Measurements from ENCODE around the gene PTPRO.

The PTPRO gene

DNA sequence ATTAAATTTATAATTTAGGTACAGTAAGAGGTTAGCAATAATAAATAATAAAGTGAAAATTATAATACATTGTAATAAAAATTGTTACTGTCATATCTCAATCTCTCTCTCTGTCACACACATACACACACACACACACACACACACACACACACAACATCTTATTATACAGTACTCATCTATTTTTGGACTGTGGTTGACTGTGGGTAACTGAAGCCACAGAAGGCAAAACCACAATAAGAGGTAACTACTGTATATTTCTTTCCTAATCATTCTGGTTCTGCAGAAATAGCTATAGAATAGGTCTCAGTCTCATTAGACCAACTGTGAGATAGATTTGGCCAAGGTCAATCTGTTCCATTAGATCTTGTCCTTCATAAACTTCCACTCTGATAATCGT lies 33.1 kb upstream of the PTPRO start:
- TF ChIP-seq, protein P1, sequence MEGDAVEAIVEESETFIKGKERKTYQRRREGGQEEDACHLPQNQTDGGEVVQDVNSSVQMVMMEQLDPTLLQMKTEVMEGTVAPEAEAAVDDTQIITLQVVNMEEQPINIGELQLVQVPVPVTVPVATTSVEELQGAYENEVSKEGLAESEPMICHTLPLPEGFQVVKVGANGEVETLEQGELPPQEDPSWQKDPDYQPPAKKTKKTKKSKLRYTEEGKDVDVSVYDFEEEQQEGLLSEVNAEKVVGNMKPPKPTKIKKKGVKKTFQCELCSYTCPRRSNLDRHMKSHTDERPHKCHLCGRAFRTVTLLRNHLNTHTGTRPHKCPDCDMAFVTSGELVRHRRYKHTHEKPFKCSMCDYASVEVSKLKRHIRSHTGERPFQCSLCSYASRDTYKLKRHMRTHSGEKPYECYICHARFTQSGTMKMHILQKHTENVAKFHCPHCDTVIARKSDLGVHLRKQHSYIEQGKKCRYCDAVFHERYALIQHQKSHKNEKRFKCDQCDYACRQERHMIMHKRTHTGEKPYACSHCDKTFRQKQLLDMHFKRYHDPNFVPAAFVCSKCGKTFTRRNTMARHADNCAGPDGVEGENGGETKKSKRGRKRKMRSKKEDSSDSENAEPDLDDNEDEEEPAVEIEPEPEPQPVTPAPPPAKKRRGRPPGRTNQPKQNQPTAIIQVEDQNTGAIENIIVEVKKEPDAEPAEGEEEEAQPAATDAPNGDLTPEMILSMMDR (conservative IDR thresholded peaks at IDR 0.05; ENCODE audit: low read depth, low read length), result no peak
- no peak overlapping the region for H3K4me3 ChIP-seq (ENCODE audit: low read depth, low read length)
- no peak for DNase-seq (ENCODE audit: low read depth)

- no peak for DNase-seq (ENCODE audit: low read depth)
- TF ChIP-seq, protein P1 (conservative IDR thresholded peaks at IDR 0.05; ENCODE audit: low read depth, low read length), result no peak
- no peak overlapping the region for H3K4me3 ChIP-seq (ENCODE audit: low read depth, low read length)
Measured at GRCh38 chr12:15293731-15294130, 28.6 kb upstream of the PTPRO start.

DNA sequence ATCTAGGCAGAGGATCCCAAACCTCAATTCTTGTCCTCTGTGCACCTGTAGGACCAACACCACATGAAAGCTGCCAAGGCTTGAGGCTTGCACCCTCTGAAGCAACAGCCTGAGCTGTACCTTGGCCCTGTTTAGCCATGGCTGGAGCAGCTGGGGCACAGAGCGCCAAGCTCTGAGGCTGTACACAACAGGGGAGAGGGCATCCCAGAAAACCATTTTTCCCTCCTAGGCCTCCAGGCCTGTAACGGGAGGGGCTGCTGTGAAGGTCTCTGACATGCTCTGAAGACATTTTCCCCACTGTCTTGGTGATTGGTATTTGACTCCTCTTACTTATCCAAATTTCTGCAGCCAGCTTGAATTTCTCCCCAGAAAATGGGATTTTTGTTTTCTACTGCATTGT lies 22.4 kb upstream of the PTPRO start:
- no peak overlapping the region for H3K4me3 ChIP-seq (ENCODE audit: low read depth, low read length)
- DNase-seq (ENCODE audit: low read depth), result no peak
- TF ChIP-seq, protein P1 (conservative IDR thresholded peaks at IDR 0.05; ENCODE audit: low read depth, low read length), result no peak

GRCh38 chr12:15304296-15304695 lies 18.0 kb upstream of the PTPRO start:
- TF ChIP-seq, protein P1 (conservative IDR thresholded peaks at IDR 0.05; ENCODE audit: low read depth, low read length), result no peak
- DNase-seq (ENCODE audit: low read depth), result no peak
- H3K4me3 ChIP-seq (ENCODE audit: low read depth, low read length), result no peak overlapping the region

DNA sequence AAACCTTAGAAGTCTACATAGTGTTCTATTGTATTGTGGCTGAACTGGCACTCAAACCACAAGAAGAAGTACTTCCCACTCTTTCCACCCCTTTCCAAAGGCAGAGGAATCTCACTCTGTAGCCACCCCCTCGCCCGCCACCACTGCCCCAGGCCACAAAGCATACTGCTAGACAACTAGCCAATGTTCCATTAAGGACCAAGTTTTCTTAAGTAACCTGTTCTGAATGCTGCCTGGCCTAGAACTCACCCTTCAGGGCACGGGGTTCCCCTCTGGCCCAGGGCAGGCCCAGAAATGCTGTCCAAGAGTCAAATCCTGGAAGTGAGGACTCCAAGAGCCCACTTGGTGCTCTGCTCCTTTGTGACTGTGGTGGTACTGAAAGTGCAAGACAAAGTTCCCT lies 15.7 kb upstream of the PTPRO start:
- no peak for DNase-seq (ENCODE audit: low read depth)
- no peak overlapping the region for H3K4me3 ChIP-seq (ENCODE audit: low read depth, low read length)
- TF ChIP-seq, protein P1 (conservative IDR thresholded peaks at IDR 0.05; ENCODE audit: low read depth, low read length), result no peak

DNA sequence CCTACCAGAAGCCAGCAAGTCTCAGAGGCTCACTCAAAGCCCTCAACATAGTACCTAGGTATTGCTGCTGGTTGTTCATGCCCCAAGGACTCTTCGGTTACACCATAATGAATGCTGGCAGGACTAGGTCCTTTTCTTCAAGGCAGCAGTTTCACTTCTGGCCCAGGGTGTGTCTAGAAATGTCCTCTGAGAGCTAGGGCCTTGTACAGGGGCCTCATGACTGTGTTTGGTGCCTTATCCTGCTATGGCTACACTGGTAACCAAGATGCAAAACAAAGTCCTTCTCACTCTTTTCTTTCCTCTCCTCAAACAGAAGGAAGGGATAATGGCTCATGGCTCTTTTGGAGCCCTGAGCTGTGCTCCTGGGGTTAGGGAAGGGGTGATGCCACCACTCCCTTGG lies 15.2 kb upstream of the PTPRO start:
- no peak overlapping the region for H3K4me3 ChIP-seq (ENCODE audit: low read depth, low read length)
- no peak for DNase-seq (ENCODE audit: low read depth)
- TF ChIP-seq, protein P1 (conservative IDR thresholded peaks at IDR 0.05; ENCODE audit: low read depth, low read length), result no peak

DNA sequence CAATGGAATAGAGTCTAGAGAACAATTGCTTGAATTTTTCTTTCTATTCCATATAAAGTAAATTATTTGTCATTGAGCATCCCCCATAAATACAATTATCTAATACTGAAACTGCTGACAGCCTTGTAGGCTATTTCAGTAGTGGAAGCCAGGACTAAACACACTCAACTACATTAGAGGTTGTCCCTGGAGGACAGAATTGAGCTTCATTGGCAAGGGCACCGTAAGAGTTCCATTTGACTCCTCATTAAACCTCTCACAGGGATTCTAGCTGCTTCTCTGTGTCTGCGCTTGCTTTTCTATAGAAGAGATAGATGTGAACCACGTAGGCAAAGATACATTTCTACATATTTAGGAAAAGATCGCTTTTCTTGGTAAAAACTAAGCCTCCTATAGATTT lies 3.5 kb upstream of the PTPRO start:
- TF ChIP-seq, protein P1 (conservative IDR thresholded peaks at IDR 0.05; ENCODE audit: low read depth, low read length), result no peak
- H3K4me3 ChIP-seq (ENCODE audit: low read depth, low read length), result no peak overlapping the region
- DNase-seq (ENCODE audit: low read depth), result no peak

All from choroid plexus epithelial cell (primary cell).